Tibial artery (tissue), 4 donors: ENCODE results near the gene RRAGD.

Experiments
- DNase-seq, 2 donors: peaks; one replicate each; pipeline ENCODE4 v3.0.0-alpha.2; 2019
- H3K27ac ChIP-seq, 2 donors: fragments of 200-600 bp; sonication (generic) in 1 of 2; 1 replicate in 1 of 2; 2 replicates in 1 of 2; pipeline ENCODE4 v1.5.1; 2018 to 2019; ENCODE audit warnings: mild to moderate bottlenecking in 1 of 2
- H3K27me3 ChIP-seq, 2 donors: fragments of 200-600 bp; sonication (generic) in 1 of 2; one replicate each; pipeline versions ENCODE4 v1.5.1 to v1.6.0; 2016 to 2019
- H3K36me3 ChIP-seq, 3 donors: fragments of 200-600 bp; sonication (generic) in 2 of 3; one replicate each; pipeline ENCODE4 v1.5.1; 2016 to 2019; ENCODE audit warnings: mild to moderate bottlenecking in 2 of 3
- H3K4me1 ChIP-seq, 4 donors: fragments of 200-600 bp; sonication (generic) in 2 of 4; 1 replicate in 3 of 4; 2 replicates in 1 of 4; pipeline ENCODE4 v1.5.1; 2016 to 2019
- H3K4me3 ChIP-seq, 2 donors: fragments of 200-600 bp; sonication (generic) in 1 of 2; 1 replicate in 1 of 2; 2 replicates in 1 of 2; pipeline ENCODE4 v1.5.1; 2018 to 2019; ENCODE audit warnings: mild to moderate bottlenecking in 2 of 2
- H3K9me3 ChIP-seq, 3 donors: fragments of 200-600 bp; sonication (generic) in 1 of 3; one replicate each; pipeline ENCODE4 v1.5.1; 2016 to 2019
- CTCF ChIP-seq, 2 experiments: fragments of 200-600 bp in 1 of 2; fragments of 450-650 bp in 1 of 2; IDR thresholded peaks; one replicate each; pipeline ENCODE4 v1.5.1; 2017 to 2019; ENCODE audit warnings: antibody characterized with exemption in 2 of 2, mild to moderate bottlenecking in 1 of 2, moderate library complexity in 1 of 2
- intact Hi-C: fragments of 100-400 bp; cut with DNase I; formaldehyde crosslinking; loops from one replicate; pipeline ENCODE4 v1.15.0; 2023; ENCODE audit warnings: low total_unique reads

RRAGD gene

DNA sequence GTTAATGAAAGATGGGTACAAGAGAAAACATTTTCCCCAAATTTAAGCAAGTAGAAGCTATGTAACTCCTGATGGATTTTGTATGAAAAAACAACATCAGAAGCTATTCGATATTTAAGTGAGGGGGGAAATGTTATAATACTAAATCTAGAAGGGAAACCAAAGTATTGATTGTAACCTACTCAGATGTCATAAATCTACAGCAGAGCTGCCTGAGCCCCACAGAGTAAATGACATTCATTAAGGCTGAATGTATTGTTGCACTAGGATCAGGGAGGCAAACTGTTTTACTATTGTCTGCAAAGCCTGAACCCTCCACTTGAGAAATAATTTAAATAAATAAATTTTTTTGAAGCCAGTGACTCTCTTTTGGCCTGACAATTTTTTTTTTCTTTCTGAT, 40.2 kb upstream of the RRAGD start:
- no peak for TF ChIP-seq CTCF (IDR thresholded peaks at IDR 0.05)
- Histone ChIP-seq H3K9me3 (no peaks in the 10 kb centered on the region), H3K27ac (peak overlapping the region; percentile 50 to 51), H3K4me3 (no peak overlapping the region), H3K27me3 (no peaks in the 10 kb centered on the region), H3K36me3 (no peaks in the 10 kb centered on the region), H3K4me1 (peaks cover 0 to 37% (median 17%) of the 10 kb centered on the region in 4 donors)
- intact Hi-C loops: no loop called here
- no peak for DNase-seq

DNA sequence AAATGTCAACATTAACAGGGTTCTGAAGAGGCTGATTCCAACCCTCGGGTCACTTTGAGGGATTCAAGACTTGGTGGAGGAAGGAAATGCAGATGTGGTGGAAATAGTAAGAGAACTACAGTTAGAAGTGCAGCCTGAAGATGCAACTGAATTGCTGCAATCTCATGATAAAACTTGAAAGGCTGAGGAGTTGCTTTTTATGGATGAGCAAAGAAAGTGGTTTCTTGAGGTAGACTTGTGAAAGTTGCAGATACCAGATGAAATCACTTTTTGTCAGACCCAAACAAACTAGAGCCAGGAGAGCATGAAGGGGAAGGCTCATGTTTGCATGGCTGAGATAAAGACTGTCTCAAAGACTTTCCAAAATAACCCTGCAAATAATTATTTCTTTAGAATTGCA, 37.1 kb upstream of the RRAGD start:
- no peaks in the 10 kb centered on the region for H3K36me3 ChIP-seq
- peaks cover 0 to 37% (median 17%) of the 10 kb centered on the region in 4 donors for H3K4me1 ChIP-seq
- no peak overlapping the region for H3K27ac ChIP-seq
- no peaks in the 10 kb centered on the region for H3K9me3 ChIP-seq
- no peak overlapping the region for H3K4me3 ChIP-seq
- DNase-seq: no peak
- no peaks in the 10 kb centered on the region for H3K27me3 ChIP-seq
- TF ChIP-seq CTCF (IDR thresholded peaks at IDR 0.05): no peak
- intact Hi-C loops: no loop called here

- DNase-seq: no peak
These were observed 31.6 kb upstream of the RRAGD start for GRCh38 chr6:89443658-89444057.

DNA sequence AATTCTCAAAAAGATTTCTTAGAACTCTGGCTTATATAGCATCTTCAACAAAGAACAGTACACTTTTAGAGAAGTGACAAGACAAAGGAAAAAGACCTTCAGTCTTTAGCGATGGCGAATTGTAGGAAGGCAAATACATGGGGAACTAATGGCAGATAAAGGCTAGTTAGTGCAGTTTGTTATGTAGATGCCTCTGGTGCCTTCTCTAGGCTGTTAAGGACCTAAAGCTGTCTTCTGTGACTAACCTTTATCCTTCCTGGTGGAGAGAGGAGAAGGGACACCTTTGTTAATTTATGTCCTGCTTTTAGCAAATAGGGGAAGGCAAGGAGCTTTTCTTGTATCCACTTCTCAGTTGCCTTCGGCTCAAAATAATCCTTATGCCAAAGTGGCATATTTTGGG, 28.1 kb upstream of the RRAGD start:
- Histone ChIP-seq H3K4me1 (peaks cover 0 to 7% (median 3%) of the 10 kb centered on the region in 4 donors), H3K27ac (no peak overlapping the region), H3K36me3 (no peaks in the 10 kb centered on the region), H3K27me3 (no peaks in the 10 kb centered on the region), H3K4me3 (no peak overlapping the region), H3K9me3 (no peaks in the 10 kb centered on the region)
- intact Hi-C loops: no loop called here
- no peak for TF ChIP-seq CTCF (IDR thresholded peaks at IDR 0.05)
- DNase-seq: no peak

More at GRCh38 chr6:89443658-89444057, 31.6 kb upstream of the RRAGD start:
- TF ChIP-seq CTCF (IDR thresholded peaks at IDR 0.05): no peak
- H3K27ac ChIP-seq: no peak overlapping the region
- no peak overlapping the region for H3K4me3 ChIP-seq
- H3K27me3 ChIP-seq: no peaks in the 10 kb centered on the region
- no peaks in the 10 kb centered on the region for H3K4me1 ChIP-seq
- no peaks in the 10 kb centered on the region for H3K9me3 ChIP-seq
- no peaks in the 10 kb centered on the region for H3K36me3 ChIP-seq
- intact Hi-C loops: no loop called here

- Histone ChIP-seq H3K36me3 (no peaks in the 10 kb centered on the region), H3K9me3 (no peaks in the 10 kb centered on the region), H3K27ac (no peak overlapping the region), H3K4me1 (peaks cover 0 to 16% (median 6%) of the 10 kb centered on the region in 4 donors), H3K4me3 (no peak overlapping the region), H3K27me3 (no peaks in the 10 kb centered on the region)
- TF ChIP-seq CTCF (IDR thresholded peaks at IDR 0.05): no peak
- intact Hi-C loops: no loop called here
- no peak for DNase-seq
These were observed 26.9 kb upstream of the RRAGD start for GRCh38 chr6:89439014-89439413.

DNA sequence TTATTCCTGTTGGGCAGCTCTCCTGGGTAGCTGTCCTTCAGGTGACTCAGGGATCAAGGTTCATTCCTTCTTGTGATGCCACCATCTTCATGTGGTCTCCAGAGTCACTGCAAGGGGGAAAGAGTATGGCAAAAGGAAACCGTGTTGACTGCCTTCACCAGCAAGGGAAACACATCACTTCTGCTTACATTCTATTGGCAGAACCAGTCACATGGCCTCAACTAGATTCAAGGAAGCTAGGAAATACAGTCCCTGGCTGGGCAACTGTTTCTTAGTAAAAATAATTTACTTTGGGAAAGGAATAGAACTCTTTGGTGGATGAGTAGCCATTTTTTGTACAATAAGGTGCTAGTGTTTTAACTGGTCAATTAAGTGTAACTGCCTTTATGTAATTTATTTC, 26.2 kb upstream of the RRAGD start:
- H3K36me3 ChIP-seq: no peaks in the 10 kb centered on the region
- peaks cover 0 to 17% (median 7%) of the 10 kb centered on the region in 4 donors for H3K4me1 ChIP-seq
- no peaks in the 10 kb centered on the region for H3K27me3 ChIP-seq
- no peak for DNase-seq
- H3K9me3 ChIP-seq: no peaks in the 10 kb centered on the region
- TF ChIP-seq CTCF (IDR thresholded peaks at IDR 0.05): no peak
- intact Hi-C loops: no loop called here
- H3K27ac ChIP-seq: no peak overlapping the region
- H3K4me3 ChIP-seq: no peak overlapping the region
